ENCODE measurements around the gene RAPGEF3. TPM values are rescaled to one million over a fixed set of nuclear protein-coding genes. Genes with fewer than 3 reads are reported as not detected.

Gene RAPGEF3
- total and polyA plus RNA-seq, 2 of the 8 experiments (the other 6 are each of a cell fraction or from before 2014, with no cell fraction given) = 5.0 to 9.4 TPM

- TF ChIP-seq SAP30 (IDR thresholded peaks at IDR 0.05; ENCODE audit: insufficient read depth, insufficient replicate concordance, low read length) (no peak), NRF1 (IDR thresholded peaks at IDR 0.05; ENCODE audit: low read depth, low read length) (no peak), YY1 (IDR thresholded peaks at IDR 0.05; ENCODE audit: low read depth, low read length) (no peak), NANOG (IDR thresholded peaks at IDR 0.05; ENCODE audit: insufficient read depth, low read depth, low read length, poor library complexity, severe bottlenecking) (no peak), CHD2 (IDR thresholded peaks at IDR 0.05; ENCODE audit: low read length) (no peak), BCL11A (IDR thresholded peaks at IDR 0.05; ENCODE audit: low read depth in 2 of 2, low read length in 2 of 2) (no peak), CTBP2 (IDR thresholded peaks at IDR 0.05; ENCODE audit: borderline replicate concordance, insufficient read depth, insufficient read length, low read length) (no peak), ASH2L (IDR thresholded peaks at IDR 0.05; ENCODE audit: low read length) (no peak)
These were observed 4.3 kb upstream of the RAPGEF3 start (continued) for GRCh38 chr12:47762850-47763465.

Data from H1 (cell line).